Erythroblast (primary cell): ENCODE results near the gene CHCT1.

Experiments
- GATA1 ChIP-seq: IDR thresholded peaks from 2 replicates; pipeline ENCODE4 v1.6.1; 2011; ENCODE audit warnings: low read depth, mild to moderate bottlenecking, control low read depth, low read length, moderate library complexity
- POLR2A ChIP-seq: IDR thresholded peaks from 2 replicates; pipeline ENCODE4 v1.6.1; 2011; ENCODE audit warnings: mild to moderate bottlenecking, low read length

DNA sequence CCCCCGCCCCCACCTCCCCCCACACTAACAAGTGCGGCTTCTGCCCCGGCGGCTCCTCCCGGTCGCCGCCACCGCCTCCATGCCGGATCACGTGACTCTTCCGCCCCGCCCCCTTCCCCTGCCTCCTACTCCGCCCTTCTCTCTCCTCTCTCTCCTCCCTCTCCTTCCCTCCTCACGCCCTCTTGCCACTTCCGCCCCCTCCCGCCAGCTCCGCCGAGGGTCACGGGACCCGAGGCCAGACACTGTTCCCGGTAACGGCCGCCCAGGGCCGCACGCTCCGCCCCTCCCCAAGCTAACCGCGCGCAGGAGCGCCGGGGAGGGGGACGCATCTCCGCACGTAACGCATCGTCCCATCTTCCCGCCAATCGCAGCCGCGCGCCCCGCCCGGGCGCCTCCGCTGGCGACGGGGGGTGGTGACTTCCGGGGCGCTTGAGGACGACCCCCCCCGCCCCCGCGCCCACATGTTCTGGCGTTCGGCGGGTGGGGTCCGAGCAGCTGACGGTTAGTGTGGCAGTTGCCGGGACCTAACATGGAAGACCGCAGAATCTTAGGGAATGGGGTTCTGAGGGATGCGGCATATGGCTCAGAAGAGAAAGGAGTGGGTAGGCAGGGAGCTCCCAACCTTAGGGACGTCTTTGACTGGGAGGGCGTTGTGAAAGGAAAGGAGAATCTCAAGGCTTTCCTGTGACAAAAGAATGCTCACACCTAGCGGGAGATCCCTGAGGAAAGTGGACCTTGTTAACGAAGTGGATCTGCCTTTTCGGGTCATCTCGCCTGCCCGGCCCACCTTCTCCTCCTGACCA lies 30.0 kb upstream of the CHCT1 start, which contains the start of gene USP32:
- peak; percentile 90 for TF ChIP-seq POLR2A
- TF ChIP-seq GATA1: no peak
